ENCODE data around the gene DDHD1.

DDHD1 gene

DNA sequence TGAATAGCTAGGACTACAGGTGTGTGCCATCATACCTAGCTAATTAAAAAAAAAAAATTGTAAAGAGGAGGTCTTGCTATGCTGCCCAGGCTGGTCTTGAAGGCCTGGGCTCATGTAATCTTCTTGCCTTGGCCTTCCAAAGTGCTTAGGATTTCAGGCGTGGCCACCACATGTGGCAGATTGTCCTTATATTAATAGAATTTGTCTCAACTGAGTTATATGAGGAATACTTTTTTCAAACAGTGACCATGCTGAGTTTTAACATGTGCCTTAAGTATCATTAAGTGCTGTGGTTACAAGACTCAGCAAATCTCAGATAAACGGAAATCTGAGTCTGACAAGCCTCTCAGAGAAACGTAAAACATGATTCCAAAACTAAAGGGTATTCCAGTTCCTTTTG, 119.1 kb downstream of the DDHD1 start:
- DNase-seq (ENCODE audit: low read depth) = no peak

DNA sequence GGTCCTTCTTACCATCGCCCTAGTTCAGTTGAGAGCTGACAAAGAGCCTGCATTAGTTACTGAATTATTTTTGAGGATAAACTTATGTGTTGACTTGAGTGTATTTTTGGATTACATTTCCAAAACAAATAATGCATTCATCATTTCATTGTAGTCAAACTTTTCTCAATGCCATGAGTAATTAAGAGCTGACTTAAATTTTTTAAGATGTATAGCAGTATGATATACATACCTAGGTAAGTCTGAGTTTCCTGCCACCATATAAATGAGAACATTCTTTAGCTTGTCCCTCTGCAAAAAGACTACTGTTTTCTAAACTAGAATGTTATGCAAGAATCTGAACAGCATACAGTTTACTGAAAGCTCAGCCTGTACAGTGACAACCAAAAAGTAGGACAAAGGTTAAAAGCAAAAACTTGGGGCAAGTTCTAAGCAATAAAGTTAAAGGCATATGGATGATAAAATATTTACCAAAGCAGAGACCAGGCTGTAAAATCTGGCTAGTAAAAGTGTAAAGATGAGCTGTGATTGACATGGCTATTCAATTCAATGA, 120.2 kb downstream of the DDHD1 start:
- no peak for DNase-seq (ENCODE audit: low read depth)

GRCh38 chr14:53032161-53032803, 120.8 kb downstream of the DDHD1 start:
- DNase-seq (ENCODE audit: low read depth) = peak; percentile 61

GRCh38 chr14:53027562-53027961, 125.6 kb downstream of the DDHD1 start:
- DNase-seq (ENCODE audit: low read depth) = no peak

GRCh38 chr14:53027041-53027440, 126.1 kb downstream of the DDHD1 start:
- DNase-seq (ENCODE audit: low read depth) = no peak

- no peak for DNase-seq (ENCODE audit: low read depth)
Measured at GRCh38 chr14:53023325-53023724, 129.8 kb downstream of the DDHD1 start.

DNA sequence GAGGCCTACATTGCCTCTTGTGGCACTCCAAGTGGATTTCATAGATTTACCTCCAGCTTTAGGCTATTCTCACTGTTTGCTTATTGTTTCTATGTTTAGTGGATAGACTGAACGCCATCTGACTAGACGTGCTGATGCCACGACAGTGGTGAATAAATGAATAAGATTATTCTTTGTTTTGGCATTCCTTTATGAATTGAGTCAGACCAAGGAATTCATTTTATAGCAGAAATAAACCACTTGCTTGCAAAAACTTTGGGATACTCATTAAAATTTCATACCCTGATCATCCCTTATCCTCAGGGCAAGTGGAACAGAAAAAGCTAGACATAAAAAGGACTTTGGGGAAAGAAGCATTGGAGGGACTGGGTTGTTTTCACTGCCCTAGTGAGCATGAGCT, 130.5 kb downstream of the DDHD1 start:
- no peak for DNase-seq (ENCODE audit: low read depth)

DNA sequence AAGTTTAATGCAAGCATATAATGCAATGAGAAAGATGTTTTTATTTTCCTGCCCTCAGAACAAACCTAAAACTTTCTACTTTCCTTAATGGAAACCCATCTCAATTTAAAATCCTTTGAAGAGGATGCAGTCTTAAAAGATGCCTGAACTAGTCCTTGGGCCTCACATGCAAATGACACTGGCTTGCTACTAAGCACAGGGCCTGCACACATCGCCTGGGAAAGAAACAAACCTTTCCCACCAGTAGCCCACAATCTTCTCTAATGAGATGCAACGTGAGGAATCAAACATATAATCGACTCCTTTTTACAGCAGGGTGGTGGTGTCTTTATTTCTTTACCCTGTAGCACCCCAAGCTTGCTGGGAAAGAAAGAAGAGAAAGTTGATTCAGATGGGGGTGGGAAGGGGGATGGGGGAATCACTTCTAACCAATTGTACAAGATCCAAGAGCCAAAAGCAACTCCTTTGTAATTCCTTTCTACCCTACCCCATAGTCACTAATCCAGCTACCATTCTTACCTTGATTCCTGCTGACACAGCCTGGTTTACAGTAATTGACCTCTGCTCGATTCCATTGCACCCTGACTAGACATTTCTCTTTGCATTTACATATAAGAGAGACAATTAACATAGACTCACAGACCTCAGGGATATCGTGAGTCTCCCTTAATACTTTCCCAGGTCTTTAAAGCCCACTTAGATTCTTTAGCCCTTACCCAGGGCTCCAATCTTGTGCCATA, 132.8 kb downstream of the DDHD1 start:
- no peak for DNase-seq (ENCODE audit: low read depth)

DNA sequence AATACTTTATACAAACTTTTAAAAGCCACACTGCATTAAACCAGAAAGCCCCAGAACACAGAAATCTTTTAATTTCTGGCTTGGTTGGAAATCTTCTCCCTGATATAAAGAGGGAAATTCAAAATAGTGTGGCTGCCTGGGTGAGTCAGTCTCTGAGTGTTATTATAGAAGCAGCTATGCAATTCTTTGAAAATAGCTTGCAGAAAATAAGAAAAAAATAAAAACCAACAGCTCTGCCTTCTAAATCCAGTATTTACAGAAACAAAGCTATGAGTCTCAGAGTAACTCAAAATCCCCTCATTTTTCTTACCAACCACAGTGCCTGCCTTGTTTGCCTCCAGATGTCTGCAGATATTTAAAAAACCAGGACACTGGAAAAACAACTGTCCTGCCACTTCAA, 133.7 kb downstream of the DDHD1 start:
- DNase-seq (ENCODE audit: low read depth) = no peak

GRCh38 chr14:53017837-53018236, 135.3 kb downstream of the DDHD1 start:
- no peak for DNase-seq (ENCODE audit: low read depth)

DNA sequence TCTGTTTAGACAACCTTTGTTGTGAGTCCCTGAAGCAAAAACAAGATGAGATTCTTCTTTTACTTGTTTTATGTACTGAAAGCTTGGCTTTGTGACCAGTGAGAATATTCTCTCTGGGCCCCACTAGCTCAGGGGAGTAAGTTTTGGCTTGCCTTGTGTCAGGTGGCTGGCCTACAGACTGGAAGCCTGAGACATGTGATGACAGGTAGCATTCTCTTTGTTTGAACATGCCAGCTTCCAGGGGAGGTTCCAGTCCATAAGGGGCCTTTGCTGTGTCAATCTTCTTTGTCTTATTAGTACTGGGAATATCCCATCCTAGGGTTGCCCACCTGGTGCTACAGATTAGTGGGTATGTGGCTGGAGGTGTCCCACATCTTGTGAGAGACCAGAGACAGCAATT, 136.2 kb downstream of the DDHD1 start:
- DNase-seq (ENCODE audit: low read depth) = no peak

GRCh38 chr14:53016491-53016890, 136.6 kb downstream of the DDHD1 start:
- peak; percentile 33 for DNase-seq (ENCODE audit: low read depth)

- peak; percentile 98 for DNase-seq (ENCODE audit: low read depth)
Measured at GRCh38 chr14:53011053-53011462, 142.1 kb downstream of the DDHD1 start.

DNA sequence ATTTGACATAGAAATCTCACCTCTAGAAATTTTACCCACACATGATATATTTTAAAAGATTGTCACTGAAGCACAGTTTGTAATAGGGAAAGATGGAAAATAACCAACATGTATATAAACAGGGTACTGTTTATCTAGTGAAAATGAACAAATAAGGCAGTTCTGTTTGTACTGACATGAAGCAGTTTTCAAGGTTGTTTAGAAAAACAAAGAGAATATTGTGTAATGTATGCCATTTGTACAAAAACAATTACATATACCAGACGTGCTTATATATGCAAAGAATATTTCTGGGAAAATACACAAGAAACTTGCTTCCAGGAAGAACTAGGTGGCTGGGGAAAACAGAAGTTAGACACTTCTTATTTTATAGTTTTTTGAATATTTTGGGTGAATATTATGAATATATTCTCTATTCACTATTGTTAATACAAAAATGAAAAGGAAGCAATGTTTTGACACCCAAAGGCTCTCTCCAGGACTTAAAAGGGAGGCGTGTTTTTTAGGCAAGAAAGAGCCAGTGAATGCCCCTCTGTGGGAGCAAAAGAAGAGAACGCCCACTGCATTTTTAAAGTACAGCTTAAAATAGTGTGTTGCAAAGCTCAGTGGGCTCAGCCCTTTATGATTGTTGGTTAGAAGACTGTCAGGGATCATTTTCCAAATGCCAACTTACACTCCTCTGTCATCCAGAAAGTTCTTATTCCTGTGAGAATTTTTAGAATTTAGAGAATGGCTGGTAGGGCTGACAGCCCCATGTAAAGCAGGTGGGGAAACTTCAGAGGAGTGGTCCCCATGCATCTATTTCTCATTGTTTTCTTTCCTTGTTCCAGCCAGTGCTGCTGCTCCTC, 142.7 kb downstream of the DDHD1 start:
- peak; percentile 64 for DNase-seq (ENCODE audit: low read depth)

DNA sequence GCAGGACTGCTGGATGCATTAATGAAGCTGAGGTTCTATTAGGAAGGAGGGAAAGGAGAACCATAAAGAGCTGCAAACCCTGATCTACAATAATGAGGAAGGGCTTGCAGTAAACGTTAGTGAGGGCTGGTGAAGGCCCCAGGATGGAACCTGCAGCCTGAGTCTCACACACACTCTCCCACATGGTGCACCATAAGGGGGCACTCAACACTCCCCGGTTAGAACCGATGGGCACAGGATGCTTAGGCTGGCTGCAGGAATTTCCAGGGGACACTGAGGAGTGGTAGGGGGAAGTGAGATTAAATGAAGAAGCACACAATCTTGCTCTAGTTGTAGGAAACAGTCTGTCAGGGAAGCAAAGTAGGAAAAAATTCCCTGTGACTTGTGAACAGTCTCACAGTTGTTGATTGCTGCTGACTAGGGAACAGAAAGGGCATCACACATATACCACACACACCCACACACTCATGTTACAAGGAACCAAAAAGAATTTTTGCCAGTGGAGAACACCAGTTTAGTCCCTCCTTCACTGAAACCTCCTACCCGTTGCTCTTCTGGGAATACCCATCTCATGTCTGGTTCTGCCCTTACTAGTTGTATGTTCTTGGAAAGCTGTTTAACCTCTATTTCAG, 146.1 kb downstream of the DDHD1 start:
- no peak for DNase-seq (ENCODE audit: low read depth)

GRCh38 chr14:53004976-53005375, 148.1 kb downstream of the DDHD1 start:
- peak; percentile 53 for DNase-seq (ENCODE audit: low read depth)

DNA sequence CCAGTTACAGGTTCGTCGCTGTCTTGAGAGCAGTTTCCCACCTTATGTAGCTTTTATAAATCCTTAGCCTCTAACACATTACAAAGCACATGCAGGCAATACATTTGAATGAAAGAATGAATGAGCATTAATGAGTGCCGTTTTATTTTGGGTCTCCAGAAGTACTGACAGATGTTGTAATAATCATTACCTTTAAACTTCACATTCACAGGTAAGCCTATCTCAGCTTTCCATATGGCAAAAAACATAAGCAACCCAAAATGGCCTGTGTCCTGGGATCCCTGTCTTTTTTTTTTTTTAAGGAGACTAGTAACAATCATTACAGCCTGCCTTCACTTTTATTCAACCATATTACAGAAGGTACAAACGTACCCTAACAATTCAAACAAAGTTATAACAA, 149.3 kb downstream of the DDHD1 start:
- no peak for DNase-seq (ENCODE audit: low read depth)

DNA sequence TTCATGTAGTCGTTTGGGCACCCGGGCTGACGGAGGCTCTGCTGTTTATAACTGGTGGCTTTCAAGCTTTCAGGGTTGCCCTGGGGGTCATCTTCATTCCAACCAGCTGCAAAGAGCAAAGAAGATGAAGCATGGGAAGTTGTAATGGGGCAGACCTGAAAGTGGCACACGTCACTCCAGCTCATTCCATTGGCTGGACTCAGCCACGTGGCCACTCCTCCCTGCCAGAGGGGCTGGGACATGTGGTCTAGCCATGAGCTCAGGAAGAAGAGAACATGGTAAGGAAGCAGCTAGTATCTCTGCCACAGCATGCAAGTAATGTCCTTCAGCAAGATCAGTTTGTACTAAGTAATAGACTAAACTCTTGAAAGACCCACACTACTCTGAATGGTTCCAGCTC, 150.5 kb downstream of the DDHD1 start:
- peak; percentile 34 for DNase-seq (ENCODE audit: low read depth)

- no peak for DNase-seq (ENCODE audit: low read depth)
Measured at GRCh38 chr14:53001787-53002378, 151.2 kb downstream of the DDHD1 start.

GRCh38 chr14:52998376-52999015, 154.6 kb downstream of the DDHD1 start:
- peak; percentile 80 for DNase-seq (ENCODE audit: low read depth)

DNA sequence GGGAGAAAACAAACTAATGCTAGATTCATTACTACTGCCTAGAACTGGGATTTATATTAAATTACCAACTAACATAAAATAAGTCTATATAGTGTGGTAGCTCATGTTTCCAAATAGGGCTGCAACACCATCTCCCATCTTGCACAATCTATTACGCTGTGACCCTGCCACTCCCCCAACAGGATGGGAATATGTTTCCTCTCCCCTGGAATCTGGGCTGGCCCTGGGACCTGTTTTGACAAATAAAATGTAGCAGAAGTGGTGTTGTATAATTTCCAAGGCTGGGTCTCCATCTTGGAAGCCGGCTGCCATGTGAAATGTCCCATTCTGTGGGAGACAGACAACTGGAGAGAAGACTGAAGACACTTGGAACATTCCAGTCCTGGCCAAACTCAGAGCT, 156.6 kb downstream of the DDHD1 start:
- no peak for DNase-seq (ENCODE audit: low read depth)
